CD4-positive, alpha-beta T cell treated with Interleukin-6 at 100 ng/mL for 8 hours (primary cell): ENCODE data around the gene NPIPA5.
"Not testable (repeated sequence)": the region's sequence is repeated elsewhere in the genome, so short reads cannot be mapped to it uniquely, and the experiment has no call there.

Source experiments
- DNase-seq: peaks from one replicate; pipeline ENCODE4 v3.0.0-alpha.2; 2020; ENCODE audit warnings: mixed read lengths, low spot score

NPIPA5 gene

DNA sequence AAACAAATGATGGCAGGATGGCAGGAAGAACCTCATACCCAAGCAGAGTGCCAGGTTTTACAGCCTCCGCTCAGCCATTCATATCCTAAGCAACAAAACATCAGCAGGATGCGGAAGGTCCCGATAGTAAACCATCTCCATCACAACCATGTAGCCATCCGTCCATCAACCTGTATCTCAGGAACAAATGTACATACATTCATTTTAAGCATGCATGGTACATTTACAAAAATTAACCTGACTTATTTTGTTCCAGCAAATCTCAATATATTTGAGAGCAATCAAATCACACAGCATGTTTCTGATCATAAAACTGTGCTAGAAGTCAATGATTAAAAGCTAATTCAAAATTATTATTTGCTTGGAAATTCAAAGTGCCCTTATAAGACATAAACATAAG is at the start of gene NPIPA5:
TSS of gene NPIPA5 (minus strand) at position 101 of the 400 bp plus-strand sequence. CDS start at position 101, 0 bp downstream.
- not testable (repeated sequence) for DNase-seq

DNA sequence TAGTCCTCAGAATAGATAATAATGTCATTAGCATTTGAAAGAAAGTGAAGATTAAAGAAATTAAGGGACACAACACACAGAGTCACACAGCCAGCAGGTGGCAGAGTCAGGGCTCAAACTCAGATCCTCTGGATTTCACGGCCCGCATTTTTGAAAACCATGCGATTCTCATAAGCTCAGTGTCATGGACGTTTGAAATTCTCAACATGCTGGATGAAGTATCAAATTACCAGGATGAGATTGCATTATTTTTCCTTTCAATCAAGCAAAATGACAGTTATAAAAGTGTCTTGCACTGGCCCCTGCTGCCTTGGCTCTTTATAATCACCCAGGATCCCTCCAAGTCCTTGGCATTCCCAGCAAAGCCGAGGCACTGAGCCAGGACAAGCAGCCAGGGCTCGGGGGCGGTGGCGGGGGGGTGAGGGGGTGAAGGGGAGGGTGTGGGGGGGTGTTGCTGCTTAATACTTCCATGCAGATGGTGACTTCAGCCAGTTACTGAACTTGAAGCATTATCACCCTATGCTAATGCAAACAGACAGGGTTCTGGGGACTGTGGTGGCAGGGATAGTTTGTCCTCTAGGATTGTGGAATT is 49.6 kb upstream of the NPIPA5 start:
- peak; percentile 47 for DNase-seq

GRCh38 chr16:15426796-15427195 is 48.7 kb upstream of the NPIPA5 start:
- no peak for DNase-seq

- DNase-seq: no peak
Measured at GRCh38 chr16:15425861-15426260, 47.8 kb upstream of the NPIPA5 start.

DNA sequence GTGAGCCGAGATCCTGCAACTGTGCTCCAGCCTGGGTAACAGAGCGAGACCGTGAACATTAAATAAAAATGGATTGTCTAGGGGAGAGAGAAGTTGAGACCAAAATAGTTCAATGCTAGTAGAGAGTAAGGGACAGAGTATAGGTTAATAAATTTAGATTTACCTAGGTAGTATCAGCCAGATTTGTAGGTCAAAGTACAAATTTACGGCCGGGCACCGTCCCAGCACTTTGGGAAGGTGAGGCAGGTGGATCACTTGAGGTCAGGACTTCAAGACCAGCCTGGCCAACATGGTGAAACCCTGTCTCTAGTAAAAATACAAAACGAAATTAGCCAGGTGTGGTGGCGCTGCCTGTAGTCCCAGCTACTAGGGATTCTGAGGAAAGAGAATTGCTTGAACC is 44.1 kb upstream of the NPIPA5 start:
- no peak for DNase-seq

DNA sequence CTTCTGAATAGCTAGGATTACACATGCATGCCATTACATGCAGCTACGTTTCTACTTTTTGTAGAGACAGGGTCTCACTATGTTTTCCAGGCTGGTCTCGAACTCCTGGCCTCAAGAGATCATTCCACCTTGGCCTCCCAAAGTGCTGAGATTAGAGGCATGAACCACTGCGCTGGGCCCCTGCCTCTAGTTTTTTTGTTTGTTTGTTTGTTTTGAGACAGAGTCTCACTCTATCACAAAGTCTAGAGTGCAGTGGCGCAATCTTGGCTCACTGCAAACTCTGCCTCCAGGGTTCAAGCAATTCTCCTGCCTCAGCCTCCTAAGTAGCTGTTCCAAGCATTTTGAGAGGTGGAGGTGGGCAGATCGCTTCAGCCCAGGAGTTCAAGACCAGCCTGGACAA is 43.6 kb upstream of the NPIPA5 start:
- not testable (repeated sequence) for DNase-seq

DNA sequence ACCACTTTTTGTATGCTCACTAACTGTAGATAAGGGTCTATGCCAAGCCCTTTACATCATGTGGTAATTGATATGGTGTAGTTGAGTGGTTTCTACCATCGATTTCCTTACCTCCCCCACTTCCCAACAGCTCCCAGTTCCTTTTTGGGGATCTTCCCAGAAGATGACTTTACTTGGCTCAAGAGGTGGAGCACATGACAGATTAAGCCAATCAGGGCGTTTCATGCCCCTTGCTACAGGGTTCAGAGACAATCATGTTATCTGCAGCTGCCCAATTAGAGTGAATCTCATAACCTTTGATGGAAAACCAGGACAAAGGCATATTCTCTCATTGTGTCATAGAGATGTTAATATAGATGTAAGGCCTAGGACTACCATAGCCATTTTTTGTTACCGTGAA is 40.1 kb upstream of the NPIPA5 start:
- no peak for DNase-seq

DNA sequence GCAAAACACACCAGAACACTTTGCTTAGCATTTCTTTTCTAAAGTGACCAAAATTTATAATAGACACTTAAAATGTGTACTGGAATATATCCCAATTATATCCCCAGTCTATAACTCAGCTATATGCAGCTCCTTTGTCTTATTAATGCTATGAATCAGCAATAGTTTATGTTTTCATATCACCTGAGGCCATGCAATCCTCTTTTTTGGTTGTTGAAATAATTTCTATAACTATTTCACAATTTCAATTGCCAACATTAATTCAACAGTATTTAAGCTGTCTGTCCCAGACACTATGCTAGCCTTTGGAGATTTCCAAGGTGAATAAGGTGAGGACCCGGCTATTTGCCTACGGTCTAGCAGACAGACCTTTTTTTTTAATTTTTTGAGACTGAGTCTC is 39.1 kb upstream of the NPIPA5 start:
- DNase-seq: no peak

- DNase-seq: no peak
Measured at GRCh38 chr16:15415511-15415985, 37.5 kb upstream of the NPIPA5 start.

GRCh38 chr16:15409476-15409875 is 31.4 kb upstream of the NPIPA5 start:
- DNase-seq: not testable (repeated sequence)

DNA sequence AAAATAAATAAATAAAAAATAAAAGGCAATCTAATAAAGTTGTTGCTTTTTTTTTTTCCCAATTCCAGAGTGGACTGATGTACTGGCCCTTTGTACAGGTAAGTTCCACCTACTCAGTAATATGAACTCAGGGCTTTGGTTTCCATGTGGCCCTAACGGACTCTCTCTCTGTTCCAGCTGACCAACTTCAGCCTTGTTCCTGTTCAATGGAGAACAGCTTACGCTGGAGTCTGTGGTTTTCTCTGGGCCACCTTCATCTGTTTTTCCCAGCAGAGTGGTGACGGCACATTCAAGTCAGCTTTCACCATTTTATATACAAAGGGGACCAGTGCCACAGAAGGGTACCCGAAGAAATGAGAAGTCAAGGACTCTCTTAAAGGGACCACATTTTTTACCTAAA is 29.7 kb upstream of the NPIPA5 start:
- not testable (repeated sequence) for DNase-seq

DNA sequence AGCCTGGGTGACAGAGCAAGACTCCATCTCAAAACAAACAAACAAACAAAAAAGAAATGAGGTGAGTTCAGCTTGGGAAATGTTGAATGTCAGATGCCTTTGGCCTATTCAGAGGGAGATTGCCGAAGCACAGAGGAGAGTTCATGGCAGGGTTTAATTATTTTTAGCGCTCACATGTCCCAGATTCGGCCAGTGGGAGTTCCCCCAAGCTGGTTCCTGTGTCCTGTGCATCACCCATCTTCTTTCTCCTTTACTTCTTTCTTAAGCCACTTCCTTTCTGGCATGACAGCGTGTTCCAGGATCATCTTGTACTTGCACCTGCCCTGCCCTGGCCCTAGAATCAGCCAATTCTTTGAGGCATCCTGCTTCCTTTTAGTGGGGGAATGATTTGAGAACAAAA is 26.7 kb upstream of the NPIPA5 start:
- no peak for DNase-seq

DNA sequence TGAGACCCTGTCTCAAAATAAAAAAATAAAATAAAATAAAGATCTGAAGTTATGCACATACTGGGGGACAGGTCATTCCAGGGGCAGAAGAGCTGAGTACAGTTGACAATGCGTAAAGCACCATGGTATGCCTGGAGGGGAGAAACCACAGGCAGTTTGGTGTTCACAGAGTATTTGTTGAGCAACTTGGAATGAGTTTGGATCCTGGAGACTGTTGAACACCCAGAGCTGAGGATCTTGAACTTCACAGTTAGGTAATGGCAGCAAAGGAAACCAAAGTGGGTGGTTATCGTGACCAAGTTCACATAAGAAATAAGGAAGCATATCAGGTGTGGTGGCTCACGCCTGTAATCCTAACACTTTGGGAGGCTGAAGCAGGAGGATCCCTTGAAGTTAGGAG is 26.0 kb upstream of the NPIPA5 start:
- DNase-seq: not testable (repeated sequence)

DNA sequence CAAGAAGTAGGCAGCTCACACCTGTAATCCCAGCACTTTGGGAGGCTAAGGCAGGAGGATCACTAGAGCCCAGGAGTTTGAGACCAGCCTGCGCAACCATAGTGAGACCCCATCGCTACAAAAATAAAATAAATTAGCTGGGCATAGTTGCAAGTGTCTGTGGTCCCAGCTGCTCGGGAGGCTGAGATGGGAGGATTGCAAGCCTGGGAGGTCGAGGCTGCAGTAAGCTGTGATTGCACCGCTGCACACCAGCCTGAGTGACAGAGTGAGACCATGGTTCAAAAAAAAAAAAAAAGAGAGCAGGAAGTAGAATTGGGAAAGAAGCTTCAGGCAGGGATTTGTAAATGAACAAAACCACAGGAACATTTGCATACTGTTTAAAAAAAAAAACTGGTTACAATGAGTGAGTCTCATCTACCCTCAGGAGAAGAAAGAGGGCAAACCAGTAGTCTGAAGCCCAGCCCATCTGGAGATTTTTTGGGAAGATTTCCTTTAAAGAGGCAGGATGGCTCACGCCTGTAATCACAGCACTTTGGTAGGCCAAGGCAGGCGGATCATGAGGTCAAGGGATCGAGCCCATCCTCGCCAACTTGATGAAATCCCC is 25.4 kb upstream of the NPIPA5 start:
- no peak for DNase-seq

DNA sequence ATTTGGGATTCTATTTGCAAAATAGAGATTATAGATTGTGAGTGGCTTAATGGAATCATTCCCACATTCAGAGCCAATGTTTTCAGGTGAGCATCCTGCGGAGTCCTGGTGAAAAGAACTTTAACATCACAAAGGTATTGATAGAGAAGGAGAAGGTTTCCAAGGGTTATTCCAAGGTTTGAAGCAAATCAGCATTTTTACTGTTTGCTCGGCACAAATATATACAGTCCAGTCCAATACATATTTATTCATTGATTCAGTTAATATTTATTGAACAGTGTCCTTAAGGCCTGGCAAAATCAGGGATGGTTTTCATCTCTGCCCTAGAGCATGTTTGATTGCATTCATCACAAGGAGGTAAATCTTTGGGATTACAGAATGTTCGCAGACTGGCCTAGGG is 23.9 kb upstream of the NPIPA5 start:
- no peak for DNase-seq

GRCh38 chr16:15400314-15400713 is 22.2 kb upstream of the NPIPA5 start:
- DNase-seq: not testable (repeated sequence)

DNA sequence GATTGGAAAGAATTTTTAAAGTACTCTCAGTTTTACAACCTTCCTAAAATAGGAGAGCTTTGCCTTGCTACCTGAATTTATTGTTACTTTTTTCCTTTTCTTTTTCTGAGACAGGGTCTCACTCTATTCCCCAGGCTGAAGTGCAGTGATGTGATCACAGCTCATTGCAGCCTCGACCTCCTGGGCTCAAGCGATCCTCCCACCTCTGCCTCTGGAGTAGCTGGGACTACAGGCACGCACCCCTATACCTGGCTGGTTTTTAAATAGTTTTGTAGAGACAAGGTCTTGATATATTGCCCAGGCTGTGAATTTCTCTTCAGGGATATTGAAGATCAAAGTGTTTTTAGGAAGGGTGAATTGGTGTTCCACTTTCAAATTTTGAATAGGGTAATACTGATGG is 21.2 kb upstream of the NPIPA5 start:
- DNase-seq: no peak

- no peak for DNase-seq
Measured at GRCh38 chr16:15398618-15399316, 20.7 kb upstream of the NPIPA5 start.

GRCh38 chr16:15396948-15397594 is 19.0 kb upstream of the NPIPA5 start:
- DNase-seq: no peak

DNA sequence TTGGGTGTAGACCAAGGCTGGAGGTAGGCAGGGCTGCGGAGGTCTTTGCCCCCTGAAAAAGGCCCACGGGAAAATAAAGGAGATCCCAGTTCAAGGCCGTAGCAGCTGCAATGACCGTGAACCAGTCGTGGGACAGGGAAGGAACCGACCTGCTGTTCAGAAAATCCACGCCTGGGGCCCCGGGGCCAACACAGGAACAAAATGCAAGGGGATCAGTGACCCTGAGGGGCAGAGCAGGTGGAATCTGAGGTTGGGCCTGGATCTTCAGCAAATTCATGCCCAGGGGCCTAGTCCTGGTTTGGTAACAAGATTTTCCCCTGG is 18.4 kb upstream of the NPIPA5 start:
- DNase-seq: not testable (repeated sequence)

DNA sequence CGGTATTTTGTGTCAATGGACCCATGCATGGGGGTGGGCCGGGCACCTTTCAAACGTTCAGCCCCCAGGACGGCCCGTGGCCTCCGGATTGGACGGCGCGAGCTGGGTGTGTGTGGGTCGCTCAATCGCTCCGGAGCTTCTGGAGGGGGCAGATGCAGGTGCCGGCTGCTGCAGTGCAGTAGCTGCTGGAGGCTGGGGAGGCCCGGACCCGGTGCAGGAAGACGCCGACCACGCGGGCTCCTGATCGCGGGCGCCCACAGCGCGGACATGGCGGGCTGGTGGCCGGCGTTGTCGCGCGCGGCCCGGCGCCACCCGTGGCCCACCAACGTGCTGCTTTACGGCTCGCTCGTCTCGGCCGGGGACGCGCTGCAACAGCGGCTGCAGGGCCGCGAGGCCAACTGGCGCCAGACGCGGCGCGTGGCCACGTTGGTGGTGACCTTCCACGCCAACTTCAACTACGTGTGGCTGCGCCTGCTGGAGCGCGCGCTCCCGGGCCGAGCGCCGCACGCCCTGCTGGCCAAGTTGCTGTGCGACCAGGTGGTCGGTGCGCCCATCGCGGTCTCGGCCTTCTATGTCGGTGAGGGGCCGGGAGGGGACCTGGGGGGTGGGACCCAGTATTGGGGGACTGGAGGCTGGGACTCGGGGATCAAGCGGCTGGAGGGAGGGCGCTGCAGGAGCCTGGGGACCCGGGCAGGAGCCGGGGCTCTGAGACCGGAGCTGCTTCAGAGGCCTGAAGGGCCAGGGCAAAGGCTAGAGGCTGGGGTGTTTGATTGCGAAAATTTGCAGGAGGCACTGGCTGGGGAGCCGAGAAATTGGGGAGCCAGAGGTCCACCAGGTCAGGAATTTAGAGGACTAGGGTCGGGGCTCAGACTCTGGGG is 17.8 kb upstream of the NPIPA5 start, which contains the start of gene MPV17L:
TSS of gene MPV17L (plus strand) at position 124 of the 878 bp plus-strand sequence. CDS start at position 268, 144 bp downstream.
- DNase-seq: not testable (repeated sequence)

GRCh38 chr16:15393025-15393424 is 14.9 kb upstream of the NPIPA5 start:
- DNase-seq: not testable (repeated sequence)
